Activated naive CD4-positive, alpha-beta T cell treated with Interleukin-2 at 50 U/mL for 16 hours (primary cell): ENCODE data around the gene APOBR.
"Not testable (repeated sequence)": the region's sequence is repeated elsewhere in the genome, so short reads cannot be mapped to it uniquely, and the experiment has no call there.

Source experiments
- DNase-seq: peaks from one replicate; pipeline ENCODE4 v3.0.0-alpha.2; 2020

Gene APOBR

DNA sequence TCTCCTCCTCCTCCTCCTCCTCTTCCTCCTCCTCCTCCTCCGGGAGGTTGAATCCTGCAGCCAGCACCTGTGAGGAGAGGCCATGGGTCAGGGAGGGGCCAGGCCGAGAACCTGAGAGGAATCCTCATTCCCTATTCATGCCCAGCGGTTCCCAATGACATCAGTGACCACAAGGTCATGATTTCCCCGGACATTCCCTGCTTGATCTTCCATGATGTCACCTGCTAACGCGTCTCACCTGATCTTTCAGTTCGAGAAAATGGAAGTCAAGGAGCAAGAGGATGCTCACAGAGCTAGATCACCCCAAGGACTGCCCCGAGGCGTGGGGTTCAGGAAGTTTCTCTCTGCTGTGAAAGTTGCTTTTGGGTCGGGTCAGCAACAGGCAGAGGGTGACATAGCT is 5.4 kb downstream of the APOBR start:
- DNase-seq, result no peak

DNA sequence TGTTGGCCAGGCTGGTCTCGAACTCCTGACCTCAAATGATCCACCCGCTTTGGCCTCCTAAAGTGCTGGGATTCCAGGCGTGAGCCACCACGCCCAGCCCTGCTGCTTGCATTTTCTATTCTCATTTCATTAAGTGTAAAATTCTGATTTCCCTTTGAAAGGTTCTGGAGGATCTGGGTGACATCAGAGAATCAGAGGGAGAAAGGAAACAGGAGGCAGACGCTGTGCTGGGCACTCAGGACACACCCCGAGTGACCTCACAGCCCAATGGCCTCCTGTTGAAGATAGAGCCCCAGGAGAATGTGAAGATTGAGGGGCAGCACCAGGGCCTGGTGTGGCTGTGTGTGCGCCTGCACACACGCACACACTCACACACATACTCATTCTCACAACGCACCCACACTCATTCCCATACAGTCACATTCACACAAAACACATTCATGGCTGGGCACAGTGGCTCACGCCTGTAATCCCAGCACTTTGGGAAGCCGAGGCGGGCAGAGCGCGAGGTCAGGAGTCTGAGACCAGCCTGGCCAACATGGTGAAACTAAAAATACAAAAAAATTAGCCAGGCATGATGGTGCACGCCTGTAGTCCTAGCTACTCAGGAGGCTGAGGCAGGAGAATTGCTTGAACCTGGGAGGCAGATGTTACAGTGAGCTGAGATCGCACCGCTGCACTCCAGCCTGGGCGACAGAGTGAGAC is 6.2 kb downstream of the APOBR start:
- DNase-seq, result not testable (repeated sequence)

- DNase-seq, result no peak
Measured at GRCh38 chr16:28501258-28502232, 7.1 kb downstream of the APOBR start.

GRCh38 chr16:28502290-28502689 is 7.8 kb downstream of the APOBR start:
- DNase-seq, result no peak

DNA sequence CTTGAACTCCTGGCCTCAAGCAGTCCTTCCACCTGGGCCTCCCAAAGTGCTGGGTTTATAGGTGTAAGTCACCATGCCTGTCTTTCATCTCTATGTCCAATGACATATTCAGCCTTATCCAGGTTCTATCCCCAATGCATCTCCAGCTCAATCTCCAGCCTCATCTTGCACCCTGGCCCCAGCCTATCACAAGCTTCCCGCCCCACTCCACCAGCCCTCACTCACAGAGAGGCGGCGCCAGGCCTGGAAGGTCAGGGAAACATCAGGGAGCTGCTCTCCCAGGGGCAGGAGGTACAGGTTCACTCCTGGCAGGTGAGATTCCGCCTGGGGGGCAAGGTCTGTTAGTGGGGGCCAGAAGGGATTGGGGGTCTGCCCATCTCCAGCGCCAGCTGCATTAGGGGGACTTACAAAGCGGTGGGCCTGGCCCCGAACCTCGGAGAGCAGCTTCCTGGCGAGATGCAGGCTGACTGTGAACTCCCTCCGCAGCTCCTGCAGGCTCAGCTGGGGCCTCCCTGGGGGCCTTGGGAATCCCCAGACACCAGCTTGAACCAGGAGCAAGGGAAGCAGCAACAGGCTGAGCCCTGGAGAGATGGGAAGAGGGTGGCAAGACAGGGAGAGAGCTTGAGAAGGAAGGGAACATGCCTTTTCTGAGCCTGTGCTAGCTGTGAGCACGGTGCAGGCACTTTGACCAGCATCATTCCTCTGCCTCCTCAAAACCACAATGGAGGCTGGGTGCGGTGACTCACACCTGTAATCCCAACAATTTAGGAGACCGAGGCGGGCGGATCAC is 9.2 kb downstream of the APOBR start:
- no peak for DNase-seq

GRCh38 chr16:28504707-28505404 is 10.4 kb downstream of the APOBR start:
- DNase-seq, result no peak

GRCh38 chr16:28505489-28506137 is 11.2 kb downstream of the APOBR start:
- DNase-seq, result no peak

DNA sequence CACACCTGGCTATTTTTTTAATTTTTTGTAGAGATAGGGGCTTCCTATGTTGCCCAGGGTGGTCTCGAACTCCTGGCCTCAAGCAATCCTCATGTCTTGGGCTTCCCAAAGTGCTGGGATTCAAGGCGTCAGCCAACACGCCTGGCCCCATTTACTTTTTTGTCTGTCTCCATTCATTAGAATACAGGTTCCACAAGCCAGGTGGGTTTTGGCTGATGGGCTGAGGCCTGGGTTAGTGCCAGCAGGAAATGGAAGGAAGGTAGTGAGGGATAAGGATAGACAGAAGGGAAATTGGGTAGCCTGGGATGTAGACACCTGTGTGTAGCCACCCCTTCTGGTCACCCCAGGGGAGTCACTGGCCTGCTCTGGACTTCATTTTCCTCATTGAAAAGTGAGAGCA is 16.6 kb downstream of the APOBR start:
- DNase-seq, result no peak

GRCh38 chr16:28511801-28512789 is 17.7 kb downstream of the APOBR start:
- DNase-seq, result no peak

DNA sequence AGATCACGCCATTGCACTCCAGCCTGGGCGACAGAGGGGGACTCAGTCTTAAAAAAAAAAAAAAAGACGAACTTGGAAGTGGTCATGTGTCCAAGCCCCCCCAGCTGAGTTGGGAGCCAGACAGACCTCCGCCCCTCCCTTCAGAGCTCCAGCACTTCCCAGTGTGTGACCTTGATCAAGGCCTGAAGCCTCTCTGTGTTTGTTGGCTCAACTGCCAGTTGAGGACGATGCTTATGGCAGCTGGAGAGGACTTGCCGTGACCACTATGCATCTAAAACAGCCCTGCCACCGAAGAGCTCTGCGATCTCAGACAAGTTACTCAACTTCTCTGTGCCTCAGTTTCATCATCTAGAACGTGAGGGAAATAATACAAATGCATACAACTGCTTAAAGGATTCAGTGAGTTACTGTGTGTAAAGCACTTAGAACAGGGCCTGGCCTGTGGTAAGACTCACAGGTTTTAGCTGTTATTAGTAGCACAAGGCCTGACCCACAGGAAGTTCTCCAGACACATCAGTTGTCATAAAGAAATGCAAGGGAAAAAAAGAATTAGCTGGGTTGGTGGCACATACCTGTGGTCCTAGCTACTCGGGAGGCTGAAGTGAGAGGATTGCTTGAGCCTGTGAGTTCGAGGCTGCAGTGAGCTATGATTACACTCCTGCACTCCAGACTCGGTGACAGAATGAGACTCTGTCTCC is 19.2 kb downstream of the APOBR start:
- DNase-seq, result no peak

DNA sequence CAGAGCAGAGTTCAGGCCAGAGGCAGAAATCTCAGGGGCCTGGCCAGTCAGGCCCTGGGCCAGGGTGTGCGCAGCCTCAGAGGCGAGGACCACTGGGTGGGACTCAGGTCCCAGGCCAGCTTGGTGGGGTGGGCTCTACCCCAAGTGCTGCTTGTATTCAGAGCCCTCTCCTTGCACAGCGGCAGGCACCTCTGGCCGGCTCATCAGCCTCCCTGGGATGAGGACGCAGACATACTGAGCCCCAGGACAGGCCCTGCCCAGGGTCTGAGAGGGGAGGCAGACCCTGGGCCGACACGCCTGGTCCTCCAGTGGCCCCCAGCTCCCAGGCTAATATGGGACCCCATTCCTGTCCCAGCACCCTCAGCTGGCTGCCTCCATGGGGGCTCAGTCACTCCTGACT is 19.8 kb downstream of the APOBR start:
- no peak for DNase-seq

- no peak for DNase-seq
Measured at GRCh38 chr16:28520672-28521071, 26.2 kb downstream of the APOBR start.

DNA sequence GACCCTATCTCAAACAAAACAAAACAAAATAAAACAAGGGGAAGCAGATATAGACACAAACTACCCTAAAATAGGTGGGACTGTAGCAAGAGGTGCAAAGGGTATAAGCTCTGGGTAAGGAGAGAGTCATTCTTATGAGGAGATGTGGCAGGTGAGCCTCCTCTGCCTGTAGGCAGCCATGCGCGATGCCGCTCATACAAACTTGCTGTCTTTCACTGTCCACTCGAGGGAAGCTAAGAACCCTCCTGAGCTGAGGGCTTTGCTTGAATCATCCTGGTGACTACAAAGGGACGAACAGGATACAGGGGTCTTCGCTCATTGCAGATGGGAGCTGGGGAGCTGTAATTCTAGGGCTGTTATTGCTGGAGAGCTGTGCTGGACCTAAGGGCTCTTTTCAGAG is 27.0 kb downstream of the APOBR start:
- no peak for DNase-seq

- no peak for DNase-seq
Measured at GRCh38 chr16:28522792-28523191, 28.3 kb downstream of the APOBR start.

DNA sequence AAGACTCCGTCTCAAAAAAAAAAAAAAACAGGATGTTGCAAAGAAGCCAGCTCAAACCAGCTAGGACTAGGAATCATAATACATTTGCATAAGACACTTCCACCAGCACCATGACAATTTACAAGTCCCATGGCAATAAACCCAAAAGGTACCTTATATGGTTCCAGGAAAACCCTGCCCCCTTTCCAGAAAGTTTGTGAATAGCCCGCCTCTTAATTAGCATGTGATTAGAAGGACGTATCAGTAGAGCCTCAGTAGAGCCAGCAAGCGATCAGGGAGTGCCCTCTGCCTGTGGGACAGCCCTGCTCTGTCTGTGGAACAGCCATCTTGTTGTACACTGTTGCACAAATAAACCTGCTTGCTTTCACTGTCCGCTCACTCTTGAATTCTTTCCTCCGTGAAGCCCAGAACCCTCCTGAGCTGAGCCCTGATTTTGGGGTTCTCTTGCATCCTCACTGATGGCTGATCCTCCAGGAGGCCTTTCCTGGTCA is 30.3 kb downstream of the APOBR start:
- DNase-seq, result no peak

DNA sequence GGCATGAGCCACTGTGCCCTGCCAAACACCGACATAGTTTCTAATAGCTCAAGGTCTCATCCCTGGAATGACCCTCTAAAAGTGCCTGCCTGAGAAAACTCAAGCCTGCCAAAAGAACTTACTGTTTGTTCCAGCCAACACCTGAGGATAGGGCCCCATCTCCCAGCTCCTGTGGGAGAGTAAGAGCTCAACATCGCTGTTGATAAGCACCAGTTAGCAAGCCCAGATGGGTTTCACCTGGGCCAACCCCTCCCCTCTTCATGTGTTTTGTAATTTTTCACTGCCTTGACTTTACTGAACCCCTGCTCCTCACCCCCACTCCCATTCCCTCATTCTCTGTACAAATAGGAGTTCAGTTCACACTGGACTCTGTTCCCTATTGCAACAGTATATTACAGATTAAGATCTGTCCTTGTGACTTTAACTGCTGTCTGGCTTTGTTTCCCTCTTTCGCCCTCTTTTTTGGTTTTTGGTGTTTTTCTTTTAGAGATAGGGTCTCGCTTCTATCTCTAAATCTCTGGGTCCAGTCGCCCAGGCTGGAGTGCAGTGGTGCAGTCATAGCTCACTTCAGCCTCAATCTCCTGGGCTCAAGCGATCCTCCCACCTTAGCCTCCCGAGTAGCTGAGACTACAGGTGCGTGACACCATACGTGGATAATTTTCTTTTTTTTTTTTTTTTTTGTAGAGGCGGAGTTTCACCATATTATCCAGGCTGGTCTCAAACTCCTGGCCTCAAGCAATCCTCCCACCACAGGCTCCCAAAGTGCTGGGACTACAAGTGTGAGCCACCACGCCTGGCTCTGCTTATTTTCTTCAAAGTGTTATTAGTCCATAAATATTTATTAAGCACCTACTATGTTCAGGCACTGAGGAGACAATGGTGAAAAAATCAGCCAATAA is 32.0 kb downstream of the APOBR start:
- no peak for DNase-seq

DNA sequence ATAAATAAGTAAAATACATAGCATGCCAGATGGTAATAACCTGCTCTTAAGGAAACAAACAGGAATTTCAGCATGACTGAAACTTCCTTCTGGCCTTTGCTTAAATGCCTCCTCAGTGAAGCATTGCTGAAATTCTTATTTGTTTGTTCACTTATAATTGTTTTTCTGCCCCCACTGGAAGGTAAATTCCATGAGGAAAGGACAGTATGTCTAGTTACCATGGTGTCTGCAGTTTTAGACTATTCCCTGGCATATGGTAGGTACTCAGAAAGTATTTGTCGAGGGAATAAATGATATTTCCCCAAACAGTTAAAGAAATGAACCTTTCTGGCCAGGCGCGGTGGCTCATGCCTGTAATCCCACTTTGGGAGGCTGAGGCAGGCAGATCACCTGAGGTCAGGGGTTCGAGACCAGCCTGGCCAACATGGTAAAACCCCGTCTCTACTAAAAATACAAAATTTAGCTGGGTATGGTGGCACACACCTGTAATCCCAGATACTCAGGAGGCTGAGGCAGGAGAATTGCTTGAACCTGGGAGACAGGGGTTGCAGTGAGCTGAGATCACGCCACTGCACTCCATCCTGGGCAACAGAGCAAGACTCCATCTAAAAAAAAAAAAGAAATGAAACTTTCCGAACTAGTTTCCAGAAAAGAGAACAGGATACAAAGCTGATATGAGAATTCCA is 32.8 kb downstream of the APOBR start:
- not testable (repeated sequence) for DNase-seq

DNA sequence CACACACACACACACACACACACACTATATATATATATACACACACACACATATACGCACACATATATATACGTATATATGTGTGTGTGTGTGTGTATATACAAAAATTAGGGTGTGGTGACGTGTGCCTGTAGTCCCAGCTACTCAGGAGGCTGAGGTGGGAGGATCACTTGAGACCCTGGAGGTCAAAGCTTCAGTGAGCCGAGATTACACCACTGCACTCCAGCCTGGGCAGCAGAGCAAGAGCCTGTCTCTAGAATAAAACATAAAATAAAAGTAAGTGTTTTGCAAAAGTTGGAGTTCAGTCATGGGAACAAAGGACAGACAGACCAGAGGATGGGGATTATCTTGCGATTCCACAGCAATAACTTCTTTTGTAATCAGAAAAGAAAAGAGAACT is 33.5 kb downstream of the APOBR start:
- DNase-seq, result no peak
